GM13977 (cell line): ENCODE data around the gene ATP8B3.

Experiments used
- DNase-seq: peaks from one replicate; pipeline ENCODE4 v3.0.0; 2012; ENCODE audit warnings: low spot score
- CTCF ChIP-seq: IDR thresholded peaks from 2 replicates; pipeline ENCODE4 v1.5.1; 2012; ENCODE audit warnings: mild to moderate bottlenecking, control low read depth; ENCODE audit not compliant: insufficient read depth; ENCODE audit errors: extremely low read depth, missing control alignments
- in situ Hi-C: fragments of 300-500 bp; cut with MboI; formaldehyde crosslinking; loops from one replicate; pipeline ENCODE4 v1.12.0; 2022; ENCODE audit warnings: low sequenced_read_pairs, low pct_unique_long_range_greater_than_20kb, mixed read lengths, inconsistent platforms; ENCODE audit not compliant: unreplicated experiment

ATP8B3 gene

GRCh38 chr19:1745589-1746031, 66.5 kb downstream of the ATP8B3 start:
- TF ChIP-seq CTCF, result no peak
- in situ Hi-C loops, result no loop called here
- DNase-seq, result no peak

- DNase-seq, result no peak
- TF ChIP-seq CTCF, result no peak
- in situ Hi-C loops, result no loop called here
Measured at GRCh38 chr19:1744822-1745563, 67.1 kb downstream of the ATP8B3 start.

- in situ Hi-C loops, result no loop called here
- DNase-seq, result no peak
- no peak for TF ChIP-seq CTCF
Measured at GRCh38 chr19:1744133-1744665, 67.9 kb downstream of the ATP8B3 start.

GRCh38 chr19:1742989-1743696, 68.9 kb downstream of the ATP8B3 start:
- in situ Hi-C loops, result no loop called here
- DNase-seq, result no peak
- no peak for TF ChIP-seq CTCF

- TF ChIP-seq CTCF, result no peak
- in situ Hi-C loops, result no loop called here
Measured at GRCh38 chr19:1739960-1740629, 72.0 kb downstream of the ATP8B3 start.

GRCh38 chr19:1736927-1737326, 75.1 kb downstream of the ATP8B3 start:
- in situ Hi-C loops, result no loop called here
- no peak for TF ChIP-seq CTCF
- no peak for DNase-seq

More at GRCh38 chr19:1739960-1740629, 72.0 kb downstream of the ATP8B3 start:
- DNase-seq, result no peak
